Measurements from ENCODE around the gene ERC2. TPM values are rescaled to one million over a fixed set of nuclear protein-coding genes. Genes with fewer than 3 reads are reported as not detected.

ERC2 gene
- total and polyA plus RNA-seq, 9 donors, result 0.52 to 2.0 (median 0.82) TPM

DNA sequence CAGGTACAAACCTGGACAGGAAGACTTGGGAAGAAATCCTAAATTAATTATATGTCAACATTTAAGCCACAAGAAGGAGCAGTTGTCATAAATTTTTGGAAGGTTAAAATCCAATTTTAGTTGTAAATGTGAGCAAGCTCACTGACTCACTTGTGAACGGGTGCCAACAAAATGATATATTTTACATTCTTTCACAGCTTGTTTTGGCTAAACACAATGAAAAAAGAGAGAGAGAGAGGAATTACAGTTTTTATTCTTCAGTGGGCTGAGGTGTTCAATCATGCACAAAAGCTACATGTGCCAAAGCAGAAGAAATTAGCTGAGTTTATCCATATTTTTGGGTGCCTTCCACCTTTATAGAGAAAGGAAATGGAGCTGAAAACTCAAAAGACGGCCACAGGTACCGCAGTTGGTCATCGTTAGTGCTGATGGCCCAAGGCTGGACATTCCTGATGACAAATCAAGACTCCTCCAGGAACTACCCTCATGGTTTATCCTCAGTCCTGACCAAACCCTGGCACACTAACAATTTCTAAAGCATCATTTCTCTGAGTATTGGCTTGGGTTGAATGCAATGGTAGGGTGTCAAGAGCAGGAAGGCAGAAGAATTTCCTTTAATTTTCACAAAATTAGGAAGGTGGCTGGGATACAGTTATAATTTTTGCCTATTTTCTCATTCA, 943.6 kb downstream of the ERC2 start:
- Histone ChIP-seq H3K27me3 (ENCODE audit: control insufficient read depth, insufficient read depth, low read length) (no peaks in the 10 kb centered on the region), H3K4me3 (ENCODE audit: low read length) (no peak overlapping the region), H3K9me3 (replicated peaks; ENCODE audit: control insufficient read depth, low read depth, low read length) (no peaks in the 10 kb centered on the region), H3K36me3 (ENCODE audit: control insufficient read depth, insufficient read depth, low read length) (no peaks in the 10 kb centered on the region), H3K4me1 (ENCODE audit: control insufficient read depth, insufficient read depth, low read length) (peaks cover 18% of the 10 kb centered on the region), H3K27ac (ENCODE audit: low read length) (no peak overlapping the region)
- 40% methylated on average over 1 of the region's 4 CpGs for WGBS (ENCODE audit: insufficient coverage)
- DNase-seq, result peak; percentile 85

- DNase-seq, result no peak
- no peak overlapping the region for H3K4me3 ChIP-seq (ENCODE audit: low read length)
- WGBS (ENCODE audit: insufficient coverage), result no CpG with 5 or more reads among the region's 2 CpGs
These were observed 944.8 kb downstream of the ERC2 start for GRCh38 chr3:55523471-55523870.

GRCh38 chr3:55521738-55522421, 946.4 kb downstream of the ERC2 start:
- H3K36me3 ChIP-seq (ENCODE audit: control insufficient read depth, insufficient read depth, low read length), result no peaks in the 10 kb centered on the region
- H3K4me1 ChIP-seq (ENCODE audit: control insufficient read depth, insufficient read depth, low read length), result peaks cover 18% of the 10 kb centered on the region
- H3K4me3 ChIP-seq (ENCODE audit: low read length), result no peak overlapping the region
- peak; percentile 55 for DNase-seq
- no peak overlapping the region for H3K27ac ChIP-seq (ENCODE audit: low read length)
- WGBS (ENCODE audit: insufficient coverage), result 40% methylated on average over 2 of the region's 6 CpGs
- no peaks in the 10 kb centered on the region for H3K9me3 ChIP-seq (replicated peaks; ENCODE audit: control insufficient read depth, low read depth, low read length)
- H3K27me3 ChIP-seq (ENCODE audit: control insufficient read depth, insufficient read depth, low read length), result no peaks in the 10 kb centered on the region

More at GRCh38 chr3:55523471-55523870, 944.8 kb downstream of the ERC2 start:
- Histone ChIP-seq H3K36me3 (ENCODE audit: control insufficient read depth, insufficient read depth, low read length) (no peaks in the 10 kb centered on the region), H3K27me3 (ENCODE audit: control insufficient read depth, insufficient read depth, low read length) (no peaks in the 10 kb centered on the region), H3K27ac (ENCODE audit: low read length) (no peak overlapping the region), H3K9me3 (replicated peaks; ENCODE audit: control insufficient read depth, low read depth, low read length) (no peaks in the 10 kb centered on the region), H3K4me1 (ENCODE audit: control insufficient read depth, insufficient read depth, low read length) (peaks cover 18% of the 10 kb centered on the region)

GRCh38 chr3:55521064-55521737, 947.1 kb downstream of the ERC2 start:
- Histone ChIP-seq H3K27ac (ENCODE audit: low read length) (no peak overlapping the region), H3K27me3 (ENCODE audit: control insufficient read depth, insufficient read depth, low read length) (no peaks in the 10 kb centered on the region), H3K9me3 (replicated peaks; ENCODE audit: control insufficient read depth, low read depth, low read length) (no peaks in the 10 kb centered on the region), H3K36me3 (ENCODE audit: control insufficient read depth, insufficient read depth, low read length) (no peaks in the 10 kb centered on the region), H3K4me3 (ENCODE audit: low read length) (no peak overlapping the region), H3K4me1 (ENCODE audit: control insufficient read depth, insufficient read depth, low read length) (peaks cover 11% of the 10 kb centered on the region)
- WGBS (ENCODE audit: insufficient coverage), result 58% methylated on average over 6 of the region's 9 CpGs
- no peak for DNase-seq

- DNase-seq, result no peak
- H3K4me3 ChIP-seq (ENCODE audit: low read length), result no peak overlapping the region
- H3K4me1 ChIP-seq (ENCODE audit: control insufficient read depth, insufficient read depth, low read length), result peaks cover 5% of the 10 kb centered on the region
- H3K27me3 ChIP-seq (ENCODE audit: control insufficient read depth, insufficient read depth, low read length), result peaks cover 2% of the 10 kb centered on the region
- H3K9me3 ChIP-seq (replicated peaks; ENCODE audit: control insufficient read depth, low read depth, low read length), result no peaks in the 10 kb centered on the region
- H3K27ac ChIP-seq (ENCODE audit: low read length), result no peak overlapping the region
- WGBS (ENCODE audit: insufficient coverage), result 76% methylated on average over 3 of the region's 3 CpGs
- H3K36me3 ChIP-seq (ENCODE audit: control insufficient read depth, insufficient read depth, low read length), result no peaks in the 10 kb centered on the region
These were observed 949.2 kb downstream of the ERC2 start for GRCh38 chr3:55519019-55519418.

DNA sequence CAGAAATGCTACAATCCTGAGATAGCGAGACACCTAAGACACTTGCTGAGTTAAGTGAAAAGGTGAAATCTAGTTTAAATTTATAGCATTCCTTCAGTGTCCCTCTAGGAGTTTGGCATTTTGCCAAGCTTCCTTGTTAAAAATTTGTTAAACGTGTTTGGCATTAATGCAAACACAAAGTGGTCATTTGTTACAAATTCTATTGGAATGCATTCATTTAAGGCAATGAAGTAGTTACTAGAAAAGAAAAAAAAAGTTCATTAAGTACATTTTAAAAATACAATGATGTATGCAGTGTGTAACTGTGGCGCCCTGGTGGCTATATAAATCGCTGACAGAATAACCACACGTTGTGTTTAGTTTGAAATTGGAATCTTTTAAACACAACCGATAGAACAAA, 949.8 kb downstream of the ERC2 start:
- Histone ChIP-seq H3K27ac (ENCODE audit: low read length) (no peak overlapping the region), H3K36me3 (ENCODE audit: control insufficient read depth, insufficient read depth, low read length) (no peaks in the 10 kb centered on the region), H3K4me3 (ENCODE audit: low read length) (no peak overlapping the region), H3K9me3 (replicated peaks; ENCODE audit: control insufficient read depth, low read depth, low read length) (no peaks in the 10 kb centered on the region), H3K4me1 (ENCODE audit: control insufficient read depth, insufficient read depth, low read length) (peaks cover 5% of the 10 kb centered on the region), H3K27me3 (ENCODE audit: control insufficient read depth, insufficient read depth, low read length) (peaks cover 2% of the 10 kb centered on the region)
- no peak for DNase-seq
- WGBS (ENCODE audit: insufficient coverage), result no CpG with 5 or more reads among the region's 6 CpGs

GRCh38 chr3:55516392-55517030, 951.8 kb downstream of the ERC2 start:
- WGBS (ENCODE audit: insufficient coverage), result 53% methylated on average over 8 of the region's 10 CpGs
- no peaks in the 10 kb centered on the region for H3K9me3 ChIP-seq (replicated peaks; ENCODE audit: control insufficient read depth, low read depth, low read length)
- H3K36me3 ChIP-seq (ENCODE audit: control insufficient read depth, insufficient read depth, low read length), result no peaks in the 10 kb centered on the region
- peaks cover 2% of the 10 kb centered on the region for H3K27me3 ChIP-seq (ENCODE audit: control insufficient read depth, insufficient read depth, low read length)
- H3K4me3 ChIP-seq (ENCODE audit: low read length), result no peak overlapping the region
- no peak for DNase-seq
- no peak overlapping the region for H3K27ac ChIP-seq (ENCODE audit: low read length)
- H3K4me1 ChIP-seq (ENCODE audit: control insufficient read depth, insufficient read depth, low read length), result peaks cover 15% of the 10 kb centered on the region

DNA sequence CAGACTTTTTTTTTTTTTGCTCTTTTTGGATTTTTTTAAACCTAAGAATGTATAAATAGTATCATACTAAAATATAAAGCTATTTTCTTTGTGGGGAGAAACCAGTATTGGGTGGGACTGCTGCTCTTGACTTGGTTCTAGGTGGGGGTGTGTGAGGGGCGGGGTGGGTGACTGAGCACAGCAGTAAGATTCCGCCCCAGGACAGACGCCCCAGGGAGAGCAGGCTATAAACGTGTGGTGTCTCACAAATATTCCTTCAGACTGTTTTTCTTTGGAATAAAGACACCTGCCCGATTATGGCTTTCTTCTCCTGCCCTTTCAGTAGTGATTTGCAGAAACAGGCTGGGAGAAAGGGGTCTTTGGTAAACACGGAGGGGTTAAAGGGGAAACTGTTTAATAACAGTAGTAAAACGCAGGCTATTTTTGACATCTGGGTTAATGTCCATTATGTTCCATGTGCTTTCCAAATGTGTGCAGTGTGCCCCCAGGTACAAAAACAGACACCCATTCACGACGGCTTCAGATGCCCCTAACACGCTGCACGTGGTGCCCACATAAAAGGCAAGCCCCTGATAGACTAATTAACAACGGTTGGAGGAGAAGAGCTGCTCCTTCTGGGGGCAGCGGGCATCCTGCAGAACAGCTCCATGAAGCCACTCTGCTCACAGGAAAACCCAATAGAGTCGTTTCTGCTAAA, 952.6 kb downstream of the ERC2 start:
- Histone ChIP-seq H3K4me3 (ENCODE audit: low read length) (no peak overlapping the region), H3K9me3 (replicated peaks; ENCODE audit: control insufficient read depth, low read depth, low read length) (no peaks in the 10 kb centered on the region), H3K27ac (ENCODE audit: low read length) (no peak overlapping the region), H3K4me1 (ENCODE audit: control insufficient read depth, insufficient read depth, low read length) (peaks cover 13% of the 10 kb centered on the region), H3K27me3 (ENCODE audit: control insufficient read depth, insufficient read depth, low read length) (peaks cover 2% of the 10 kb centered on the region), H3K36me3 (ENCODE audit: control insufficient read depth, insufficient read depth, low read length) (no peaks in the 10 kb centered on the region)
- 27% methylated on average over 3 of the region's 14 CpGs for WGBS (ENCODE audit: insufficient coverage)
- no peak for DNase-seq

- no CpG with 5 or more reads among the region's 3 CpGs for WGBS (ENCODE audit: insufficient coverage)
- Histone ChIP-seq H3K27me3 (ENCODE audit: control insufficient read depth, insufficient read depth, low read length) (peaks cover 2% of the 10 kb centered on the region), H3K9me3 (replicated peaks; ENCODE audit: control insufficient read depth, low read depth, low read length) (no peaks in the 10 kb centered on the region), H3K4me1 (ENCODE audit: control insufficient read depth, insufficient read depth, low read length) (peaks cover 13% of the 10 kb centered on the region), H3K36me3 (ENCODE audit: control insufficient read depth, insufficient read depth, low read length) (no peaks in the 10 kb centered on the region), H3K27ac (ENCODE audit: low read length) (no peak overlapping the region), H3K4me3 (ENCODE audit: low read length) (no peak overlapping the region)
- DNase-seq, result no peak
These were observed 953.3 kb downstream of the ERC2 start for GRCh38 chr3:55514962-55515361.

Data from muscle of leg (tissue), 11 donors.